ENCODE data around the gene SLC25A19. TPM values are rescaled to one million over a fixed set of nuclear protein-coding genes. Genes with fewer than 3 reads are reported as not detected.

The SLC25A19 gene
- 11.2 TPM for total RNA-seq
- 15.3 TPM for polyA plus RNA-seq (ENCODE audit: insufficient read depth, low read depth, low replicate concordance)
- long read RNA-seq, donor 1, result 0 reads
- long read RNA-seq, donor 2, partial matches to known transcripts, result 0 of 4 reads
- long read RNA-seq, donor 2, other reads (novel, unspliced or antisense), result 0 of 4 reads
- long read RNA-seq, donor 3, partial matches to known transcripts, result 0 of 2 reads
- long read RNA-seq, donor 3, other reads (novel, unspliced or antisense), result 0 of 2 reads
- long read RNA-seq, donor 4, result 0 reads
- long read RNA-seq, donor 5, result 0 reads
- long read RNA-seq, donor 6, result 0 reads
- long read RNA-seq, donor 7, partial matches to known transcripts, result 0 of 2 reads
- long read RNA-seq, donor 7, other reads (novel, unspliced or antisense), result 0 of 2 reads
- long read RNA-seq, donor 8, partial matches to known transcripts, result 0 of 1 reads
- long read RNA-seq, donor 8, other reads (novel, unspliced or antisense), result 0 of 1 reads
- long read RNA-seq, donor 9, result 0 reads
- long read RNA-seq, donor 10, partial matches to known transcripts, result 0 of 1 reads
- long read RNA-seq, donor 10, other reads (novel, unspliced or antisense), result 0 of 1 reads

- Histone ChIP-seq H3K9ac (ENCODE audit: low read length in 3 of 3) (peak within 1 kb of the TSS; percentile 77 to 84 (median 81)), H3K4me1 (ENCODE audit: control insufficient read depth in 2 of 3, insufficient read depth in 2 of 3, low read depth in 1 of 3, low read length in 3 of 3) (peaks cover 0 to 3% (median 0%) of the 10 kb centered on the region in 3 donors), H3K27me3 (ENCODE audit: control insufficient read depth, insufficient read depth, low read length) (no peaks in the 10 kb centered on the region), H3K9me3 (ENCODE audit: control insufficient read depth in 2 of 3, insufficient read depth in 1 of 3, low read length in 3 of 3) (no peaks in the 10 kb centered on the region), H3K4me3 (ENCODE audit: low read length in 3 of 3) (peak within 1 kb of the TSS; percentile 71 to 90 (median 87)), H3K27ac (ENCODE audit: low read depth in 2 of 2, low read length in 2 of 2) (peak within 1 kb of the TSS; percentile 92 to 93), H3K36me3 (ENCODE audit: control insufficient read depth in 2 of 3, insufficient read depth in 3 of 3, low read length in 3 of 3) (peaks cover 0 to 4% (median 3%) of the 10 kb centered on the region in 3 donors)
- intact Hi-C loops (cut with DNase I), result no loop called here
- DNase-seq, result peak; percentile 98 to 99 (median 99)
- peak; percentile 69 for FAIRE-seq
- no peak for TF ChIP-seq CTCF (IDR thresholded peaks at IDR 0.05; ENCODE audit: borderline replicate concordance, extremely low read depth, insufficient read depth)
Observed at GRCh38 chr17:75289115-75289831, at the start of gene SLC25A19. TSS of gene SLC25A19 (minus strand) at chr17:75289433. CDS start at chr17:75286764, 2,669 bp downstream.

GRCh38 chr17:75338335-75338734, 49.1 kb upstream of the SLC25A19 start:
- FAIRE-seq (no peak), DNase-seq (no peak)
- Histone ChIP-seq H3K4me1 (ENCODE audit: control insufficient read depth in 2 of 3, insufficient read depth in 2 of 3, low read depth in 1 of 3, low read length in 3 of 3) (peaks cover 0 to 4% (median 0%) of the 10 kb centered on the region in 3 donors), H3K27ac (ENCODE audit: low read depth in 2 of 2, low read length in 2 of 2) (no peak overlapping the region), H3K9me3 (ENCODE audit: control insufficient read depth in 2 of 3, insufficient read depth in 1 of 3, low read length in 3 of 3) (no peaks in the 10 kb centered on the region), H3K9ac (ENCODE audit: low read length in 3 of 3) (peak overlapping the region in 1 of 3 donors; percentile 26), H3K36me3 (ENCODE audit: control insufficient read depth in 2 of 3, insufficient read depth in 3 of 3, low read length in 3 of 3) (no peaks in the 10 kb centered on the region), H3K4me3 (ENCODE audit: low read length in 3 of 3) (no peak overlapping the region), H3K27me3 (ENCODE audit: control insufficient read depth, insufficient read depth, low read length) (no peaks in the 10 kb centered on the region)
- intact Hi-C loops (cut with DNase I), result no loop called here
- no peak for TF ChIP-seq CTCF (IDR thresholded peaks at IDR 0.05; ENCODE audit: borderline replicate concordance, extremely low read depth, insufficient read depth)

GRCh38 chr17:75335315-75335714, 46.1 kb upstream of the SLC25A19 start:
- peaks cover 0 to 5% (median 4%) of the 10 kb centered on the region in 3 donors for H3K36me3 ChIP-seq (ENCODE audit: control insufficient read depth in 2 of 3, insufficient read depth in 3 of 3, low read length in 3 of 3)
- FAIRE-seq, result no peak
- no peak overlapping the region for H3K9ac ChIP-seq (ENCODE audit: low read length in 3 of 3)
- no peak for DNase-seq
- no peak overlapping the region for H3K4me3 ChIP-seq (ENCODE audit: low read length in 3 of 3)
- no peak overlapping the region for H3K27ac ChIP-seq (ENCODE audit: low read depth in 2 of 2, low read length in 2 of 2)
- no peaks in the 10 kb centered on the region for H3K27me3 ChIP-seq (ENCODE audit: control insufficient read depth, insufficient read depth, low read length)
- H3K9me3 ChIP-seq (ENCODE audit: control insufficient read depth in 2 of 3, insufficient read depth in 1 of 3, low read length in 3 of 3), result no peaks in the 10 kb centered on the region
- intact Hi-C loops (cut with DNase I), result no loop called here
- no peaks in the 10 kb centered on the region for H3K4me1 ChIP-seq (ENCODE audit: control insufficient read depth in 2 of 3, insufficient read depth in 2 of 3, low read depth in 1 of 3, low read length in 3 of 3)
- TF ChIP-seq CTCF (IDR thresholded peaks at IDR 0.05; ENCODE audit: borderline replicate concordance, extremely low read depth, insufficient read depth), result no peak

Data from kidney (tissue), 22 donors.